ENCODE measurements around the gene TMEM45B.
"Not testable (repeated sequence)": the region's sequence is repeated elsewhere in the genome, so short reads cannot be mapped to it uniquely, and the experiment has no call there.

- not testable (repeated sequence) for TF ChIP-seq CTCF (conservative IDR thresholded peaks at IDR 0.05; ENCODE audit: low read depth in 2 of 2); JUNB (IDR thresholded peaks at IDR 0.05; ENCODE audit: unreplicated experiment); POLR2AphosphoS5 (IDR thresholded peaks at IDR 0.05; ENCODE audit: low read depth)
Measured at GRCh38 chr11:129847361-129847760, 31.7 kb downstream of the TMEM45B start.

Measured in GM23338 (cell line).